ENCODE measurements around the gene TCF7L2.

- no peak for TF ChIP-seq CTCF (IDR thresholded peaks at IDR 0.05)
- TF ChIP-seq POLR2A (IDR thresholded peaks at IDR 0.05) = no peak
- TF ChIP-seq POLR2AphosphoS5 (IDR thresholded peaks at IDR 0.05) = peak in 1 of 3 donors; percentile 72
- TF ChIP-seq EP300 (IDR thresholded peaks at IDR 0.05) = no peak
Observed at GRCh38 chr10:113093188-113094113, 143.4 kb downstream of the TCF7L2 start.

Data from stomach (tissue), 4 donors.